ENCODE data around the gene RPS19. TPM values are rescaled to one million over a fixed set of nuclear protein-coding genes. Genes with fewer than 3 reads are reported as not detected.

Gene RPS19
- total RNA-seq, 2 donors from 2014 or later = 2,321 to 2,418 TPM

DNA sequence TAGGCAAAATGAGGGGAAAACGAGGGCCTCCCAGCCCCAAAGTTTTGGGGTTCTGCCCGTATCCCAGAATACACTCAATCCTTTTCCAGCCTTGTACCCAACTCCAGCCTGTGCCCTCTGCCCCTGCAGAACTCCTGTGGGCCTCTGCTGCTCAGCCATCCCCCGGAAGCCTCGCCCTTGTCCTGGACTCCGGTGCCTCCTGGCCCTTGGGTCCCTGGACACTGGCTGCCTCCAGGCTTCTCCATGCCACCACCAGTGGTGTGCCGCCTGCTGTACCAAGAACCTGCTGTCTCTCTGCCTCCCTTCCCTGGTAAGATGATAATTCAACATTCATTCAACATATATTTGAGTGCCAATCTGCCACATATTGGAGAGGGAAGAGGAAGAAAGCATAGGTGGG lies 11.4 kb upstream of the RPS19 start:
- WGBS, 2 experiments (ENCODE audit: insufficient coverage in 1 of 2, insufficient read length in 1 of 2) = 78 to 86% methylated on average over 3 to 6 of the region's 6 CpGs
- Histone ChIP-seq H3K9me3 (ENCODE audit: control insufficient read depth, low read length) (no peaks in the 10 kb centered on the region), H3K4me1 (ENCODE audit: control insufficient read depth, insufficient read depth, low read length) (peaks cover 2% of the 10 kb centered on the region), H3K9ac (ENCODE audit: extremely low read depth, low read length, poor library complexity, severe bottlenecking) (no peak overlapping the region), H3K27me3 (ENCODE audit: control insufficient read depth, insufficient read depth, low read length, poor library complexity, severe bottlenecking) (peaks cover 12% of the 10 kb centered on the region), H3K4me3 (ENCODE audit: low read length) (no peak overlapping the region), H3K27ac (ENCODE audit: low read depth, low read length) (no peak overlapping the region), H3K36me3 (ENCODE audit: control insufficient read depth, insufficient read depth, low read length) (no peaks in the 10 kb centered on the region)
- H3K27ac Mint-ChIP-seq = no peak overlapping the region
- peaks cover 12% of the 10 kb centered on the region for H3K4me1 Mint-ChIP-seq
- H3K9me3 Mint-ChIP-seq = peaks cover 6% of the 10 kb centered on the region
- TF ChIP-seq, protein P1, sequence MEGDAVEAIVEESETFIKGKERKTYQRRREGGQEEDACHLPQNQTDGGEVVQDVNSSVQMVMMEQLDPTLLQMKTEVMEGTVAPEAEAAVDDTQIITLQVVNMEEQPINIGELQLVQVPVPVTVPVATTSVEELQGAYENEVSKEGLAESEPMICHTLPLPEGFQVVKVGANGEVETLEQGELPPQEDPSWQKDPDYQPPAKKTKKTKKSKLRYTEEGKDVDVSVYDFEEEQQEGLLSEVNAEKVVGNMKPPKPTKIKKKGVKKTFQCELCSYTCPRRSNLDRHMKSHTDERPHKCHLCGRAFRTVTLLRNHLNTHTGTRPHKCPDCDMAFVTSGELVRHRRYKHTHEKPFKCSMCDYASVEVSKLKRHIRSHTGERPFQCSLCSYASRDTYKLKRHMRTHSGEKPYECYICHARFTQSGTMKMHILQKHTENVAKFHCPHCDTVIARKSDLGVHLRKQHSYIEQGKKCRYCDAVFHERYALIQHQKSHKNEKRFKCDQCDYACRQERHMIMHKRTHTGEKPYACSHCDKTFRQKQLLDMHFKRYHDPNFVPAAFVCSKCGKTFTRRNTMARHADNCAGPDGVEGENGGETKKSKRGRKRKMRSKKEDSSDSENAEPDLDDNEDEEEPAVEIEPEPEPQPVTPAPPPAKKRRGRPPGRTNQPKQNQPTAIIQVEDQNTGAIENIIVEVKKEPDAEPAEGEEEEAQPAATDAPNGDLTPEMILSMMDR (conservative IDR thresholded peaks at IDR 0.05) = no peak
- H3K4me3 Mint-ChIP-seq = no peak overlapping the region
- DNase-seq = no peak
- H3K27me3 Mint-ChIP-seq (ENCODE audit: insufficient read depth) = peaks cover 39% of the 10 kb centered on the region
- H3K36me3 Mint-ChIP-seq (ENCODE audit: low read depth) = no peaks in the 10 kb centered on the region

DNA sequence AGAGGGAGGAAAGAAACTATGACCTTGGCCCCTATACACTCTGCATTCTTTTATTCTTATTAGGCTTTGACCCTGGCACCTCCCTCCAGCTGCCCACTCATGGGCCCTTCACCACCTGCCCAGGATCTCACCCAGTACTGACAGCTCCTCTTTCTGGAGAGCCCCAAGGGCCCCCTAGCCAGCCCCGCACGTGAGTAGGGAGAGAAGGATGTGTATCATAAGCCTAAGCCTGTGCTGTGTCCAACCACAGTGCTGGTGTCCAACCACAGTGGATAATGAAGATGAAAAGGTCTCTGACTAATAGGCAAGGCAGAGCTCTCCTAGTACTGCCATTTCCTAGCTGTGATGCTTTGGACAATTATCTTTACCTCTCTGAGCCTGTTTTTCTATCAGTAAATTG lies 11.0 kb upstream of the RPS19 start:
- peaks cover 12% of the 10 kb centered on the region for H3K4me1 Mint-ChIP-seq
- Histone ChIP-seq H3K9me3 (ENCODE audit: control insufficient read depth, low read length) (no peaks in the 10 kb centered on the region), H3K27ac (ENCODE audit: low read depth, low read length) (no peak overlapping the region), H3K9ac (ENCODE audit: extremely low read depth, low read length, poor library complexity, severe bottlenecking) (no peak overlapping the region), H3K27me3 (ENCODE audit: control insufficient read depth, insufficient read depth, low read length, poor library complexity, severe bottlenecking) (peaks cover 16% of the 10 kb centered on the region), H3K36me3 (ENCODE audit: control insufficient read depth, insufficient read depth, low read length) (no peaks in the 10 kb centered on the region), H3K4me3 (ENCODE audit: low read length) (no peak overlapping the region), H3K4me1 (ENCODE audit: control insufficient read depth, insufficient read depth, low read length) (peaks cover 2% of the 10 kb centered on the region)
- no peaks in the 10 kb centered on the region for H3K36me3 Mint-ChIP-seq (ENCODE audit: low read depth)
- peaks cover 38% of the 10 kb centered on the region for H3K27me3 Mint-ChIP-seq (ENCODE audit: insufficient read depth)
- H3K9me3 Mint-ChIP-seq = peaks cover 3% of the 10 kb centered on the region
- DNase-seq = no peak
- TF ChIP-seq, protein P1 (conservative IDR thresholded peaks at IDR 0.05) = no peak
- 88% methylated on average over 2 of the region's 2 CpGs; no CpG with 5 or more reads in 1 of the 2 experiments for WGBS, 2 experiments (ENCODE audit: insufficient coverage in 1 of 2, insufficient read length in 1 of 2)
- H3K27ac Mint-ChIP-seq = no peak overlapping the region
- H3K4me3 Mint-ChIP-seq = no peak overlapping the region

DNA sequence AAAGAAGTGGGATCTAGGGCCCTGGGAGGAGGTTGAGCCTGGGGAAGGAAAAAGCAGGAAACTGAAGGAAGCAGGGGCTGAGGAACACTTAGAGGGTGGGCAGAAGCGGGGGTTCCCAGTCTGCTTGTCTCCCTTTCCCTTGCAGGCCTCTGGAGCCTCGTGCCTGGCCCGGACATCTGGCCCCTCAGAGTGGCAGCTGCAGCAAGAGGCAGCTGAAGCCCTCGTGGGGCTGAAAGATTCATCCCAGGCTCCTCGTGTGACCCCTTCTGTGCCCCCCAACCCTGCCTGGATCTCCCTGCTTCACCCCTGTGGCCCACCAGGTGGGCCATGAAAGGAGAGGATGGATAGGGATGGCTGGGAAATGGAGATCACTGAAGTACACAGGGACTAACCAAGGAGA lies 9.7 kb upstream of the RPS19 start:
- WGBS, 2 experiments (ENCODE audit: insufficient coverage in 1 of 2, insufficient read length in 1 of 2) = 86 to 100% methylated on average over 2 to 5 of the region's 5 CpGs
- TF ChIP-seq, protein P1 (conservative IDR thresholded peaks at IDR 0.05) = no peak
- H3K36me3 ChIP-seq (ENCODE audit: control insufficient read depth, insufficient read depth, low read length) = no peaks in the 10 kb centered on the region
- no peak overlapping the region for H3K4me3 Mint-ChIP-seq
- no peaks in the 10 kb centered on the region for H3K9me3 Mint-ChIP-seq
- no peak overlapping the region for H3K4me3 ChIP-seq (ENCODE audit: low read length)
- H3K27me3 ChIP-seq (ENCODE audit: control insufficient read depth, insufficient read depth, low read length, poor library complexity, severe bottlenecking) = peaks cover 25% of the 10 kb centered on the region
- no peak overlapping the region for H3K9ac ChIP-seq (ENCODE audit: extremely low read depth, low read length, poor library complexity, severe bottlenecking)
- peaks cover 12% of the 10 kb centered on the region for H3K4me1 Mint-ChIP-seq
- H3K36me3 Mint-ChIP-seq (ENCODE audit: low read depth) = no peaks in the 10 kb centered on the region
- H3K4me1 ChIP-seq (ENCODE audit: control insufficient read depth, insufficient read depth, low read length) = peaks cover 2% of the 10 kb centered on the region
- DNase-seq = no peak
- H3K9me3 ChIP-seq (ENCODE audit: control insufficient read depth, low read length) = no peaks in the 10 kb centered on the region
- H3K27me3 Mint-ChIP-seq (ENCODE audit: insufficient read depth) = peaks cover 44% of the 10 kb centered on the region
- no peak overlapping the region for H3K27ac Mint-ChIP-seq
- H3K27ac ChIP-seq (ENCODE audit: low read depth, low read length) = no peak overlapping the region

Measured in endodermal cell (in vitro differentiated cells).